GM23338 (cell line): ENCODE data around the gene DNAAF3. TPM values are rescaled to one million over a fixed set of nuclear protein-coding genes. Genes with fewer than 3 reads are reported as not detected.

Experiments used
- ATAC-seq: fragments of 200-7000 bp; cut with Tn5 transposase; 3 replicates; pipeline ENCODE4 v1.9.1; 2020
- DNase-seq: peaks from one replicate; pipeline ENCODE4 v3.0.0-alpha.2; 2015; ENCODE audit warnings: low spot score
- H2AFZ ChIP-seq: fragments of 200-600 bp; sonication (generic); 2 replicates; pipeline ENCODE4 v1.8.0; 2016; ENCODE audit warnings: antibody characterized with exemption, mild to moderate bottlenecking, moderate library complexity
- H3F3A ChIP-seq: fragments of 200-600 bp; sonication (generic); replicated peaks from 2 replicates; pipeline ENCODE4 v1.8.0; 2017; ENCODE audit warnings: antibody characterized with exemption, mixed run types, low read depth
- H3K27ac ChIP-seq: fragments of 200-600 bp; sonication (generic); 2 replicates; pipeline ENCODE4 v1.6.1; 2016; ENCODE audit warnings: low read depth
- H3K27me3 ChIP-seq: fragments of 200-600 bp; sonication (generic); 2 replicates; pipeline ENCODE4 v1.8.0; 2016; ENCODE audit warnings: mild to moderate bottlenecking, mixed run types, moderate library complexity; ENCODE audit not compliant: insufficient read depth
- H3K36me3 ChIP-seq: fragments of 200-600 bp; sonication (generic); 2 replicates; pipeline ENCODE4 v1.8.0; 2016; ENCODE audit warnings: mild to moderate bottlenecking; ENCODE audit not compliant: insufficient read depth
- H3K4me1 ChIP-seq: fragments of 200-600 bp; sonication (generic); 2 replicates; pipeline ENCODE4 v1.8.0; 2016; ENCODE audit warnings: mild to moderate bottlenecking, moderate library complexity; ENCODE audit not compliant: insufficient read depth
- H3K4me2 ChIP-seq: fragments of 200-600 bp; sonication (generic); 2 replicates; pipeline ENCODE4 v1.7.1; 2017; ENCODE audit warnings: mixed run types
- H3K4me3 ChIP-seq: fragments of 200-600 bp; sonication (generic); 2 replicates; pipeline ENCODE4 v1.6.1; 2016; ENCODE audit warnings: mixed run types
- H3K79me2 ChIP-seq: fragments of 200-600 bp; sonication (generic); replicated peaks from 2 replicates; pipeline ENCODE4 v1.8.0; 2017; ENCODE audit warnings: mild to moderate bottlenecking; ENCODE audit not compliant: insufficient read depth
- H3K9me2 ChIP-seq: fragments of 200-600 bp; sonication (generic); 2 replicates; pipeline ENCODE4 v1.8.0; 2017; ENCODE audit not compliant: insufficient read depth
- H4K20me1 ChIP-seq: fragments of 200-600 bp; sonication (generic); replicated peaks from 2 replicates; pipeline ENCODE4 v1.8.0; 2017; ENCODE audit warnings: mild to moderate bottlenecking; ENCODE audit not compliant: insufficient read depth
- H3K27ac Mint-ChIP-seq: 2 replicates; pipeline ENCODE4 v1.8.0; 2020; ENCODE audit warnings: inconsistent platforms, mild to moderate bottlenecking, moderate library complexity, mixed read lengths
- H3K27me3 Mint-ChIP-seq: 3 replicates; pipeline ENCODE4 v1.8.0; 2022; ENCODE audit warnings: low read depth, mild to moderate bottlenecking, moderate library complexity, mixed read lengths, inconsistent platforms; ENCODE audit not compliant: insufficient read depth, poor library complexity
- H3K36me3 Mint-ChIP-seq: 3 replicates; pipeline ENCODE4 v1.8.0; 2021; ENCODE audit warnings: low read depth, mild to moderate bottlenecking, inconsistent platforms, moderate library complexity, mixed read lengths
- H3K4me1 Mint-ChIP-seq: 3 replicates; pipeline ENCODE4 v1.8.0; 2020; ENCODE audit warnings: mild to moderate bottlenecking, inconsistent platforms, mixed read lengths
- H3K4me3 Mint-ChIP-seq: 3 replicates; pipeline ENCODE4 v1.8.0; 2021; ENCODE audit warnings: moderate library complexity, mild to moderate bottlenecking, inconsistent platforms, mixed read lengths
- H3K9me3 Mint-ChIP-seq: 3 replicates; pipeline ENCODE4 v1.8.0; 2020; ENCODE audit warnings: moderate library complexity, mild to moderate bottlenecking, inconsistent platforms, mixed read lengths
- CREB1 ChIP-seq: fragments of 250-450 bp; sonication (Bioruptor Pico); IDR thresholded peaks from 2 replicates; pipeline ENCODE4 v1.5.0; 2020; ENCODE audit warnings: low read depth, mild to moderate bottlenecking, moderate library complexity
- EZH2 ChIP-seq: fragments of 200-600 bp; sonication (generic); IDR thresholded peaks from one replicate; pipeline ENCODE4 v1.8.0; 2017; ENCODE audit warnings: antibody characterized with exemption, mild to moderate bottlenecking, low read depth; ENCODE audit not compliant: unreplicated experiment
- EZH2phosphoT487 ChIP-seq: fragments of 200-600 bp; sonication (generic); IDR thresholded peaks from one replicate; pipeline ENCODE4 v1.8.1; 2018; ENCODE audit warnings: antibody characterized with exemption; ENCODE audit not compliant: unreplicated experiment
- JUNB ChIP-seq: IDR thresholded peaks from one replicate; pipeline ENCODE4 v1.6.1; 2016; ENCODE audit warnings: antibody characterized with exemption; ENCODE audit not compliant: unreplicated experiment
- NANOG ChIP-seq: IDR thresholded peaks from 2 replicates; pipeline ENCODE4 v1.6.1; 2016; ENCODE audit warnings: antibody characterized with exemption, borderline replicate concordance
- POLR2AphosphoS5 ChIP-seq: IDR thresholded peaks from 2 replicates; pipeline ENCODE4 v1.6.1; 2016; ENCODE audit warnings: antibody characterized with exemption, low read depth
- STAT1 ChIP-seq: IDR thresholded peaks from one replicate; pipeline ENCODE4 v1.6.1; 2016; ENCODE audit warnings: antibody characterized with exemption; ENCODE audit not compliant: unreplicated experiment
- ZNF114 ChIP-seq: fragments of 250-450 bp; sonication (Bioruptor Pico); IDR thresholded peaks from 2 replicates; pipeline ENCODE4 v1.5.0; 2020; ENCODE audit warnings: mild to moderate bottlenecking, moderate library complexity
- ZNF331 ChIP-seq: fragments of 250-450 bp; sonication (Bioruptor Pico); IDR thresholded peaks from 2 replicates; pipeline ENCODE4 v1.5.0; 2020; ENCODE audit warnings: low read depth, mild to moderate bottlenecking, moderate library complexity
- polyA plus RNA-seq: library from polyadenylated mRNA; unstranded; fragments of >200 nt; fragmentation: Nextera tagmentation; extraction: Ambion mirVana; gene quantifications from 2 replicates; pipeline ENCODE4 v1.2.1, GENCODE V29; 2016
- total RNA-seq: library from RNA; depleted of rRNA; stranded (reverse); fragments of >200 nt; shearing (Covaris generic); gene quantifications from 2 replicates; pipeline ENCODE4 v1.2.3, GENCODE V29; 2014
- TF ChIP-seq, protein P1 (sequence below): IDR thresholded peaks from one replicate; pipeline ENCODE4 v1.6.1; 2018; ENCODE audit warnings: antibody characterized with exemption; ENCODE audit not compliant: unreplicated experiment
- TF ChIP-seq, protein P2 (sequence below): fragments of 250-450 bp; sonication (Bioruptor Pico); IDR thresholded peaks from 2 replicates; pipeline ENCODE4 v1.5.0; 2020; ENCODE audit warnings: mild to moderate bottlenecking, moderate library complexity
- TF ChIP-seq, protein P3 (sequence below), 2 experiments: fragments of 200-600 bp in 1 of 2; sonication (generic) in 1 of 2; conservative IDR thresholded peaks; 2 replicates each; pipeline versions ENCODE4 v1.5.1 to v1.6.1; 2016 to 2017; ENCODE audit warnings: antibody characterized with exemption in 2 of 2, low read depth in 2 of 2, mild to moderate bottlenecking in 2 of 2, moderate library complexity in 1 of 2
- TF ChIP-seq, protein P4 (sequence below): IDR thresholded peaks from 2 replicates; pipeline ENCODE4 v1.6.1; 2016; ENCODE audit warnings: antibody characterized with exemption

Gene DNAAF3
- total and polyA plus RNA-seq, 2 experiments from 2014 or later = 8.5 to 9.0 TPM

DNA sequence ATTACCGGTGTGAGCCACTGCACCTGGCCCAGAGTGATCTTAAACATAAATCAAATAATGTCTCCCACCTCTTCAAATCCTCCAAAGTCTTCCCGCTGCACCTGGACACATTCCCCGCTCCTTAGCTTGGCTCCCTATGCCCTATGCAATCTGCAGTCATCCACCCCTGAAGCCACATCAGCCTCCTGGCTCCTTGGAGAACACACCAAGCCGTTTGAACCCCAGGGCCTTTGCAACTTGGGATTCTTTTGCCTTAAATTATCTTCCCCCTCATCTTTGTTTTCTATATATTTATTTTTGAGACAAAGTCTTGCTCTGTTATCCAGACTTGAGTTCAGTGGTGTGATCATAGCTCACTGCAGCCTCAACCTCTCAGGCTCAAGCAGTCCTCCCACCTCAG lies 2.7 kb upstream of the DNAAF3 start:
- peaks cover 8% of the 10 kb centered on the region; the same call in 1 of the 2 replicates for H3F3A ChIP-seq
- peaks cover 34% of the 10 kb centered on the region for H3K27me3 Mint-ChIP-seq

More for the DNA sequence above, 2.7 kb upstream of the DNAAF3 start:
- H3K4me3 ChIP-seq = no peak overlapping the region
- no peak overlapping the region for H2AFZ ChIP-seq
- H3K4me1 Mint-ChIP-seq = peaks cover 20% of the 10 kb centered on the region; the same call in 2 of the 3 replicates
- no peak overlapping the region; the same call in 2 of the 3 replicates for H3K4me3 Mint-ChIP-seq
- H3K27me3 ChIP-seq = peaks cover 50% of the 10 kb centered on the region
- H3K9me3 Mint-ChIP-seq = no peaks in the 10 kb centered on the region; the same call in 2 of the 3 replicates
- TF ChIP-seq POLR2AphosphoS5 (no peak), NANOG (no peak), CREB1 (CRISPR knock-in tag) (no peak), EZH2phosphoT487 (no peak), JUNB (no peak), ZNF331 (CRISPR knock-in tag) (no peak), ZNF114 (no peak), EZH2 (no peak), STAT1 (no peak)
- TF ChIP-seq, protein P1, sequence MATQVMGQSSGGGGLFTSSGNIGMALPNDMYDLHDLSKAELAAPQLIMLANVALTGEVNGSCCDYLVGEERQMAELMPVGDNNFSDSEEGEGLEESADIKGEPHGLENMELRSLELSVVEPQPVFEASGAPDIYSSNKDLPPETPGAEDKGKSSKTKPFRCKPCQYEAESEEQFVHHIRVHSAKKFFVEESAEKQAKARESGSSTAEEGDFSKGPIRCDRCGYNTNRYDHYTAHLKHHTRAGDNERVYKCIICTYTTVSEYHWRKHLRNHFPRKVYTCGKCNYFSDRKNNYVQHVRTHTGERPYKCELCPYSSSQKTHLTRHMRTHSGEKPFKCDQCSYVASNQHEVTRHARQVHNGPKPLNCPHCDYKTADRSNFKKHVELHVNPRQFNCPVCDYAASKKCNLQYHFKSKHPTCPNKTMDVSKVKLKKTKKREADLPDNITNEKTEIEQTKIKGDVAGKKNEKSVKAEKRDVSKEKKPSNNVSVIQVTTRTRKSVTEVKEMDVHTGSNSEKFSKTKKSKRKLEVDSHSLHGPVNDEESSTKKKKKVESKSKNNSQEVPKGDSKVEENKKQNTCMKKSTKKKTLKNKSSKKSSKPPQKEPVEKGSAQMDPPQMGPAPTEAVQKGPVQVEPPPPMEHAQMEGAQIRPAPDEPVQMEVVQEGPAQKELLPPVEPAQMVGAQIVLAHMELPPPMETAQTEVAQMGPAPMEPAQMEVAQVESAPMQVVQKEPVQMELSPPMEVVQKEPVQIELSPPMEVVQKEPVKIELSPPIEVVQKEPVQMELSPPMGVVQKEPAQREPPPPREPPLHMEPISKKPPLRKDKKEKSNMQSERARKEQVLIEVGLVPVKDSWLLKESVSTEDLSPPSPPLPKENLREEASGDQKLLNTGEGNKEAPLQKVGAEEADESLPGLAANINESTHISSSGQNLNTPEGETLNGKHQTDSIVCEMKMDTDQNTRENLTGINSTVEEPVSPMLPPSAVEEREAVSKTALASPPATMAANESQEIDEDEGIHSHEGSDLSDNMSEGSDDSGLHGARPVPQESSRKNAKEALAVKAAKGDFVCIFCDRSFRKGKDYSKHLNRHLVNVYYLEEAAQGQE = no peak
- TF ChIP-seq, protein P2, sequence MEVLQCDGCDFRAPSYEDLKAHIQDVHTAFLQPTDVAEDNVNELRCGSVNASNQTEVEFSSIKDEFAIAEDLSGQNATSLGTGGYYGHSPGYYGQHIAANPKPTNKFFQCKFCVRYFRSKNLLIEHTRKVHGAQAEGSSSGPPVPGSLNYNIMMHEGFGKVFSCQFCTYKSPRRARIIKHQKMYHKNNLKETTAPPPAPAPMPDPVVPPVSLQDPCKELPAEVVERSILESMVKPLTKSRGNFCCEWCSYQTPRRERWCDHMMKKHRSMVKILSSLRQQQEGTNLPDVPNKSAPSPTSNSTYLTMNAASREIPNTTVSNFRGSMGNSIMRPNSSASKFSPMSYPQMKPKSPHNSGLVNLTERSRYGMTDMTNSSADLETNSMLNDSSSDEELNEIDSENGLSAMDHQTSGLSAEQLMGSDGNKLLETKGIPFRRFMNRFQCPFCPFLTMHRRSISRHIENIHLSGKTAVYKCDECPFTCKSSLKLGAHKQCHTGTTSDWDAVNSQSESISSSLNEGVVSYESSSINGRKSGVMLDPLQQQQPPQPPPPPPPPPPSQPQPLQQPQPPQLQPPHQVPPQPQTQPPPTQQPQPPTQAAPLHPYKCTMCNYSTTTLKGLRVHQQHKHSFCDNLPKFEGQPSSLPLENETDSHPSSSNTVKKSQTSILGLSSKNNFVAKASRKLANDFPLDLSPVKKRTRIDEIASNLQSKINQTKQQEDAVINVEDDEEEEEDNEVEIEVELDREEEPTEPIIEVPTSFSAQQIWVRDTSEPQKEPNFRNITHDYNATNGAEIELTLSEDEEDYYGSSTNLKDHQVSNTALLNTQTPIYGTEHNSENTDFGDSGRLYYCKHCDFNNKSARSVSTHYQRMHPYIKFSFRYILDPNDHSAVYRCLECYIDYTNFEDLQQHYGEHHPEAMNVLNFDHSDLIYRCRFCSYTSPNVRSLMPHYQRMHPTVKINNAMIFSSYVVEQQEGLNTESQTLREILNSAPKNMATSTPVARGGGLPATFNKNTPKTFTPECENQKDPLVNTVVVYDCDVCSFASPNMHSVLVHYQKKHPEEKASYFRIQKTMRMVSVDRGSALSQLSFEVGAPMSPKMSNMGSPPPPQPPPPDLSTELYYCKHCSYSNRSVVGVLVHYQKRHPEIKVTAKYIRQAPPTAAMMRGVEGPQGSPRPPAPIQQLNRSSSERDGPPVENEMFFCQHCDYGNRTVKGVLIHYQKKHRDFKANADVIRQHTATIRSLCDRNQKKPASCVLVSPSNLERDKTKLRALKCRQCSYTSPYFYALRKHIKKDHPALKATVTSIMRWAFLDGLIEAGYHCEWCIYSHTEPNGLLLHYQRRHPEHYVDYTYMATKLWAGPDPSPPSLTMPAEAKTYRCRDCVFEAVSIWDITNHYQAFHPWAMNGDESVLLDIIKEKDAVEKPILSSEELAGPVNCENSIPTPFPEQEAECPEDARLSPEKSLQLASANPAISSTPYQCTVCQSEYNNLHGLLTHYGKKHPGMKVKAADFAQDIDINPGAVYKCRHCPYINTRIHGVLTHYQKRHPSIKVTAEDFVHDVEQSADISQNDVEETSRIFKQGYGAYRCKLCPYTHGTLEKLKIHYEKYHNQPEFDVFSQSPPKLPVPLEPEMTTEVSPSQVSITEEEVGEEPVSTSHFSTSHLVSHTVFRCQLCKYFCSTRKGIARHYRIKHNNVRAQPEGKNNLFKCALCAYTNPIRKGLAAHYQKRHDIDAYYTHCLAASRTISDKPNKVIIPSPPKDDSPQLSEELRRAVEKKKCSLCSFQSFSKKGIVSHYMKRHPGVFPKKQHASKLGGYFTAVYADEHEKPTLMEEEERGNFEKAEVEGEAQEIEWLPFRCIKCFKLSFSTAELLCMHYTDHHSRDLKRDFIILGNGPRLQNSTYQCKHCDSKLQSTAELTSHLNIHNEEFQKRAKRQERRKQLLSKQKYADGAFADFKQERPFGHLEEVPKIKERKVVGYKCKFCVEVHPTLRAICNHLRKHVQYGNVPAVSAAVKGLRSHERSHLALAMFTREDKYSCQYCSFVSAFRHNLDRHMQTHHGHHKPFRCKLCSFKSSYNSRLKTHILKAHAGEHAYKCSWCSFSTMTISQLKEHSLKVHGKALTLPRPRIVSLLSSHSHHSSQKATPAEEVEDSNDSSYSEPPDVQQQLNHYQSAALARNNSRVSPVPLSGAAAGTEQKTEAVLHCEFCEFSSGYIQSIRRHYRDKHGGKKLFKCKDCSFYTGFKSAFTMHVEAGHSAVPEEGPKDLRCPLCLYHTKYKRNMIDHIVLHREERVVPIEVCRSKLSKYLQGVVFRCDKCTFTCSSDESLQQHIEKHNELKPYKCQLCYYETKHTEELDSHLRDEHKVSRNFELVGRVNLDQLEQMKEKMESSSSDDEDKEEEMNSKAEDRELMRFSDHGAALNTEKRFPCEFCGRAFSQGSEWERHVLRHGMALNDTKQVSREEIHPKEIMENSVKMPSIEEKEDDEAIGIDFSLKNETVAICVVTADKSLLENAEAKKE = no peak
- TF ChIP-seq, protein P3, sequence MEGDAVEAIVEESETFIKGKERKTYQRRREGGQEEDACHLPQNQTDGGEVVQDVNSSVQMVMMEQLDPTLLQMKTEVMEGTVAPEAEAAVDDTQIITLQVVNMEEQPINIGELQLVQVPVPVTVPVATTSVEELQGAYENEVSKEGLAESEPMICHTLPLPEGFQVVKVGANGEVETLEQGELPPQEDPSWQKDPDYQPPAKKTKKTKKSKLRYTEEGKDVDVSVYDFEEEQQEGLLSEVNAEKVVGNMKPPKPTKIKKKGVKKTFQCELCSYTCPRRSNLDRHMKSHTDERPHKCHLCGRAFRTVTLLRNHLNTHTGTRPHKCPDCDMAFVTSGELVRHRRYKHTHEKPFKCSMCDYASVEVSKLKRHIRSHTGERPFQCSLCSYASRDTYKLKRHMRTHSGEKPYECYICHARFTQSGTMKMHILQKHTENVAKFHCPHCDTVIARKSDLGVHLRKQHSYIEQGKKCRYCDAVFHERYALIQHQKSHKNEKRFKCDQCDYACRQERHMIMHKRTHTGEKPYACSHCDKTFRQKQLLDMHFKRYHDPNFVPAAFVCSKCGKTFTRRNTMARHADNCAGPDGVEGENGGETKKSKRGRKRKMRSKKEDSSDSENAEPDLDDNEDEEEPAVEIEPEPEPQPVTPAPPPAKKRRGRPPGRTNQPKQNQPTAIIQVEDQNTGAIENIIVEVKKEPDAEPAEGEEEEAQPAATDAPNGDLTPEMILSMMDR (conservative IDR thresholded peaks at IDR 0.05; ENCODE audit: low read depth in 2 of 2) = no peak
- TF ChIP-seq, protein P4, sequence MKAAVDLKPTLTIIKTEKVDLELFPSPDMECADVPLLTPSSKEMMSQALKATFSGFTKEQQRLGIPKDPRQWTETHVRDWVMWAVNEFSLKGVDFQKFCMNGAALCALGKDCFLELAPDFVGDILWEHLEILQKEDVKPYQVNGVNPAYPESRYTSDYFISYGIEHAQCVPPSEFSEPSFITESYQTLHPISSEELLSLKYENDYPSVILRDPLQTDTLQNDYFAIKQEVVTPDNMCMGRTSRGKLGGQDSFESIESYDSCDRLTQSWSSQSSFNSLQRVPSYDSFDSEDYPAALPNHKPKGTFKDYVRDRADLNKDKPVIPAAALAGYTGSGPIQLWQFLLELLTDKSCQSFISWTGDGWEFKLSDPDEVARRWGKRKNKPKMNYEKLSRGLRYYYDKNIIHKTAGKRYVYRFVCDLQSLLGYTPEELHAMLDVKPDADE = no peak
- no peak overlapping the region for H3K27ac Mint-ChIP-seq
- H4K20me1 ChIP-seq = no peaks in the 10 kb centered on the region
- no peaks in the 10 kb centered on the region for H3K79me2 ChIP-seq
- DNase-seq = no peak
- H3K4me2 ChIP-seq = no peak overlapping the region
- ATAC-seq = no peak
- H3K9me2 ChIP-seq = no peaks in the 10 kb centered on the region
- no peaks in the 10 kb centered on the region for H3K36me3 ChIP-seq
- no peak overlapping the region for H3K27ac ChIP-seq
- no peaks in the 10 kb centered on the region; the same call in 2 of the 3 replicates for H3K36me3 Mint-ChIP-seq
- H3K4me1 ChIP-seq = peaks cover 9% of the 10 kb centered on the region; the same call in 1 of the 2 replicates
